ENCODE results near the gene XRCC1. TPM values are rescaled to one million over a fixed set of nuclear protein-coding genes. Genes with fewer than 3 reads are reported as not detected.

Gene XRCC1
- total RNA-seq, 6 experiments from 2014 or later: 5.5 to 8.4 (median 7.5) TPM

DNA sequence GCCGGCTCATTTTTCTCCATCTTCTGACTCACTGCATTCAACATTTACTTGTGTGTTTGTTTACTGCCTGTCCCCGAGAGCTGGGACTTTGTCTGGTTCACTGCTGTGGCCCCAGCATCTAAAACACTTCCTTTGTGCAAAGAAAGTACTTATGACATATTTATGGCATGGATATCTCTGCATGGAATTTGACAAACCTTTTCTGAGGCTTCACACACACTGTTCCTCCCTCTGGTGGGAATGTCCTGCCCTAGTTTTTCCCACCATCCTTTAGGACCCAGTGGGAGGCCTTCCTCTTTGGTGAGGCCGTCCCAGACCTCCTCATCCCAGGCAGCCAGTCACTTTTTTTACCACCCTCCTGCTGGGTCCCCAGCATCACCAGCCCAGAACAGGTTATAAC lies 35.2 kb upstream of the XRCC1 start:
- no peak overlapping the region for H3K27ac ChIP-seq
- ATAC-seq (no peak), DNase-seq (no peak)
- peaks cover 0 to 7% (median 2%) of the 10 kb centered on the region in 4 donors for H3K36me3 ChIP-seq
- no peaks in the 10 kb centered on the region for H3K27me3 ChIP-seq
- TF ChIP-seq POLR2A (IDR thresholded peaks at IDR 0.05): no peak
- TF ChIP-seq, protein P1, sequence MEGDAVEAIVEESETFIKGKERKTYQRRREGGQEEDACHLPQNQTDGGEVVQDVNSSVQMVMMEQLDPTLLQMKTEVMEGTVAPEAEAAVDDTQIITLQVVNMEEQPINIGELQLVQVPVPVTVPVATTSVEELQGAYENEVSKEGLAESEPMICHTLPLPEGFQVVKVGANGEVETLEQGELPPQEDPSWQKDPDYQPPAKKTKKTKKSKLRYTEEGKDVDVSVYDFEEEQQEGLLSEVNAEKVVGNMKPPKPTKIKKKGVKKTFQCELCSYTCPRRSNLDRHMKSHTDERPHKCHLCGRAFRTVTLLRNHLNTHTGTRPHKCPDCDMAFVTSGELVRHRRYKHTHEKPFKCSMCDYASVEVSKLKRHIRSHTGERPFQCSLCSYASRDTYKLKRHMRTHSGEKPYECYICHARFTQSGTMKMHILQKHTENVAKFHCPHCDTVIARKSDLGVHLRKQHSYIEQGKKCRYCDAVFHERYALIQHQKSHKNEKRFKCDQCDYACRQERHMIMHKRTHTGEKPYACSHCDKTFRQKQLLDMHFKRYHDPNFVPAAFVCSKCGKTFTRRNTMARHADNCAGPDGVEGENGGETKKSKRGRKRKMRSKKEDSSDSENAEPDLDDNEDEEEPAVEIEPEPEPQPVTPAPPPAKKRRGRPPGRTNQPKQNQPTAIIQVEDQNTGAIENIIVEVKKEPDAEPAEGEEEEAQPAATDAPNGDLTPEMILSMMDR (IDR thresholded peaks at IDR 0.05): no peak
- no peaks in the 10 kb centered on the region for H3K4me1 ChIP-seq
- intact Hi-C loops (cut with DNase I): no loop called here
- no peaks in the 10 kb centered on the region for H3K9me3 ChIP-seq
- no peak overlapping the region for H3K4me3 ChIP-seq
- 73% methylated on average over 3 of the region's 3 CpGs for WGBS (ENCODE audit: insufficient coverage, low coverage, low lambda C conversion rate, missing lambda C conversion rate)

DNA sequence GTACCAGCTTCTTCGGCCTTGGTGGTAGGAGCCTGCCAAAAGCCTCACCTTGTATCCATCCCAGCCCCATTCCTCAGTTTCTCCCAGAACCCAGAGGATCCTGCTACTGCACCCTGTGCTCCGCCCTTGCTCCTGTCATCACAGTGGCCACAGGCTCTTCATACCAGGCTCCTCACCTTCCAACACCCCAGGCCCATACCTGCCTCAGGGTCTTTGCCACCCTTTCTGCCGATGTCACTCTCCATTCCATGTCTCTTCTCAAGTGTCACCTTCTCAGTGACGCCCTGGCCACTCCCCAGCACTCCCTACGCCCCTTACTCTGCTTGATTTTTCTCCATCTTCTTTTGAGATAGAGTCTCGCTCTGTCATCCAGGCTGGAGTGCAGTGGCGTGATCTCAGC lies 34.5 kb upstream of the XRCC1 start:
- Histone ChIP-seq H3K4me3 (no peak overlapping the region), H3K4me1 (no peaks in the 10 kb centered on the region), H3K27ac (no peak overlapping the region), H3K9me3 (no peaks in the 10 kb centered on the region), H3K36me3 (peaks cover 0 to 7% (median 2%) of the 10 kb centered on the region in 4 donors), H3K27me3 (no peaks in the 10 kb centered on the region)
- DNase-seq (no peak), ATAC-seq (no peak)
- 91% methylated on average over 7 of the region's 7 CpGs for WGBS (ENCODE audit: insufficient coverage, low coverage, low lambda C conversion rate, missing lambda C conversion rate)
- intact Hi-C loops (cut with DNase I): no loop called here
- TF ChIP-seq, protein P1 (IDR thresholded peaks at IDR 0.05): no peak
- TF ChIP-seq POLR2A (IDR thresholded peaks at IDR 0.05): no peak

DNA sequence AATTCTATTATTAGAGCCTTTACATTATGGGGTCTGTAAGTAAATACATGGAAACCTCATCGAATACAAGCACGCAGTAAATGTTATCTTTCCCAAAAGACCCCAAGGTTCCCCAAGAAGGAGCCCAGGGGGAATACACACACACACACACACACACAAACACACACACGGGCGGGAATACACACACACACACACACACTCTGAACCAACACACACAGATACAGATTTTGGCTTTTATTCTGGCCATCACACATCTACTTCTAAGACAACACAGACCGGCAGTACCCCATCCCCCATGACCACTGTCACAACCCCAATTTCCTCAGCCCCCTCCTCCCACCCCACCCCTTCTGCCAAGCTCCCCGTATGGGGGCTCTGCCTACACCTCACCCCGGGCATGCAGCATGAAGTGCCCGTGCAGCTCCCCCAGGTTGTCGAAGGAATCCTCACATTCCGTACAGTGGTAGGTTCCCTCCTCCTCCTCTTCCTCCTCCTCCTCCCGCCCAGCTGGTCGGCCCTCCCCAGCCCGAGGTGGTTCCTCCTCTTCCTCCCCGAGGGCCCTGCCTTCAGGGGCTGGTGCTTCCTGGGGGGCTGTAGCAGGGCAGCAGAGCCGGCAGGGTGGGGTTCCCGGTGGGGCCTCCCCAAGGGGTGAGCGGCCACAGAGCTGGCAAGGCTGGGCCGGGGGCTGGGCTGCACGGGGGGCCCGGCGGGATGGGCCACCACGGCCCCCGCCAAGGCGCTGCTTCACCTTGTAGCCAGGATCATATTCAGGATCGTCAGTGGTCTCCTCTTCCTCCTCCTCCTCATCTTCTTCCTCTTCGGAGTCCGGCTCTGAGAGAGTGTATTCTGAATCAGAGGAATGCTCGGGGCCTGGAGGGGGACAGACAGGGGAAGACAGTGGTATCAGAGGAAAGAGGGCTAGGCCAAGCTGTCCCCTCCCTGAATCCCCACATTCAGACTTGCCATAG lies 32.2 kb upstream of the XRCC1 start:
- DNase-seq (peak in 1 of 3 donors; percentile 52), ATAC-seq (peak in 2 of 4 donors; percentile 19 to 20)
- no peaks in the 10 kb centered on the region for H3K4me1 ChIP-seq
- intact Hi-C loops (cut with DNase I): no loop called here
- H3K4me3 ChIP-seq: no peak overlapping the region
- no peaks in the 10 kb centered on the region for H3K9me3 ChIP-seq
- no peaks in the 10 kb centered on the region for H3K27me3 ChIP-seq
- WGBS (ENCODE audit: insufficient coverage, low coverage, low lambda C conversion rate, missing lambda C conversion rate): 53% methylated on average over 16 of the region's 28 CpGs
- TF ChIP-seq, protein P1 (IDR thresholded peaks at IDR 0.05): no peak
- TF ChIP-seq POLR2A (IDR thresholded peaks at IDR 0.05): no peak
- no peak overlapping the region for H3K27ac ChIP-seq
- H3K36me3 ChIP-seq: peaks cover 0 to 3% (median 0%) of the 10 kb centered on the region in 4 donors

DNA sequence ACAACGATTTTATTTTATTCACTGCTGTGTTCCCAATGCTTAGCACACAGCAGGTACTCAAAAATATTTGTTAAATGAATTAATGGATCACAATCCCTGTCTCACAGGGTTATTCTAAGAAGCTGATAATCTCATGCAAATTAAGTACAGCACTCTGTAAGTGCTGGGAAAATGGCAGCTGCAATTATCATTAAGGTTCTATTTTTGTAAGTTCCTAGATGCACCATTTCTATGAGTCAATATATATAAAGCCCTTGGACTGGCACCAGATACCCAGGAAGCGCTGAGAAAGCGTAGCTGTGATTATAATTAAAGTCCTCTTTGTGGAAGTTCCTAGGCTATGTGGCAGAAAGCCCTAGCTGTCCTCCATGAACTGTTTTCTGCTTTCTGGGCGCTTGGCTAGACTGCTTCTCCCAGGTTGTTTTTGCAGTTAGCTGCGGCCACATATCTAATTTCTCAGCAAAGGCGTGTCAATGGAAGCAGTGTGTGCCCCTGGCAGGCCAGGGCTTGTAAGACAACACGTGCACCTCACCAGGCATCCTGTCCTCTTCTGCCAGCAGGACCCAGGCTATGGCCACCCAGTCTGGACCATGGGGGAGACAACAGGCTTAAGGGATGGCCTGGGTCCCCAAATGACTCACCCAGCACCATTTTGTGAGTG lies 31.4 kb upstream of the XRCC1 start:
- H3K9me3 ChIP-seq: no peaks in the 10 kb centered on the region
- H3K27ac ChIP-seq: no peak overlapping the region
- no peaks in the 10 kb centered on the region for H3K4me1 ChIP-seq
- peaks cover 0 to 3% (median 0%) of the 10 kb centered on the region in 4 donors for H3K36me3 ChIP-seq
- DNase-seq (no peak), ATAC-seq (no peak)
- TF ChIP-seq, protein P1 (IDR thresholded peaks at IDR 0.05): no peak
- TF ChIP-seq POLR2A (IDR thresholded peaks at IDR 0.05): no peak
- H3K27me3 ChIP-seq: no peaks in the 10 kb centered on the region
- H3K4me3 ChIP-seq: no peak overlapping the region
- WGBS (ENCODE audit: insufficient coverage, low coverage, low lambda C conversion rate, missing lambda C conversion rate): 85% methylated on average over 5 of the region's 7 CpGs
- intact Hi-C loops (cut with DNase I): no loop called here

All from right lobe of liver (tissue), 6 donors.